HepG2 (cell line): ENCODE data around the gene KSR1. TPM values are rescaled to one million over a fixed set of nuclear protein-coding genes. Genes with fewer than 3 reads are reported as not detected.
A peak's percentile ranks its signal among the peaks of the same experiment; 100 is the strongest.

ENCODE experiments used
- ATAC-seq: fragments of 200-7000 bp; cut with Tn5 transposase; 3 replicates; pipeline ENCODE4 v1.9.1; 2020; ENCODE audit warnings: mild to moderate bottlenecking, moderate library complexity
- BruUV-seq: library from RNA; stranded (reverse); fragments of 400-500 nt; replicated peaks from 2 replicates; lab custom pipeline; 2021; lab: Mats Ljungman, UMichigan
- CTCF ChIA-PET: fragments of 300-600 bp; formaldehyde crosslinking; extraction: SDS; loops from one replicate; lab custom pipeline; 2021; ENCODE audit warnings: low total read pairs, inconsistent platforms, low intra/inter-chr PET ratio; lab: Yijun Ruan, JAX
- POLR2A ChIA-PET: fragments of 350-600 bp; sonication (Branson Sonifier 250); formaldehyde crosslinking; loops from one replicate; lab custom pipeline; 2020; ENCODE audit warnings: antibody characterized with exemption, inconsistent platforms; lab: Yijun Ruan, JAX
- DNase-seq: peaks from one replicate; pipeline ENCODE4 v3.0.0-alpha.2; 2015; ENCODE audit warnings: low spot score
- FAIRE-seq: peaks from 3 replicates; lab custom pipeline; 2011; peaks lifted over from hg19 to GRCh38; lab: Jason Lieb, UNC
- H2AFZ ChIP-seq: one replicate; pipeline ENCODE4 v1.6.1; 2011; ENCODE audit warnings: low read length, inconsistent platforms
- H3K27ac ChIP-seq: fragments of 300-600 bp; 3 replicates; pipeline ENCODE4 v1.8.0; 2011; ENCODE audit warnings: mixed run types, mild to moderate bottlenecking, mixed read lengths, low read length, inconsistent platforms; ENCODE audit not compliant: insufficient read depth; ENCODE audit errors: extremely low read length
- H3K27me3 ChIP-seq, 2 experiments: fragments of 200-600 bp in 1 of 2; 2 replicates in 1 of 2; 3 replicates in 1 of 2; pipeline versions ENCODE4 v1.6.0 to v1.8.0; 2011; ENCODE audit warnings: low read length in 2 of 2, mild to moderate bottlenecking in 2 of 2, moderate library complexity in 2 of 2, inconsistent platforms in 1 of 2; ENCODE audit not compliant: insufficient read depth in 2 of 2, control insufficient read depth in 1 of 2
- H3K36me3 ChIP-seq, 2 experiments: fragments of 200-600 bp in 1 of 2; replicated peaks in 1 of 2; 2 replicates in 1 of 2; 3 replicates in 1 of 2; pipeline versions ENCODE4 v1.5.1 to v1.8.0; 2011; ENCODE audit warnings: low read length in 2 of 2, inconsistent platforms in 1 of 2; ENCODE audit not compliant: insufficient read depth in 2 of 2, control insufficient read depth in 1 of 2
- H3K4me1 ChIP-seq: 2 replicates; pipeline ENCODE4 v1.5.1; 2012; ENCODE audit warnings: low read length, inconsistent platforms; ENCODE audit not compliant: insufficient read depth
- H3K4me2 ChIP-seq: 2 replicates; pipeline ENCODE4 v1.6.0; 2011; ENCODE audit warnings: low read depth, low read length, inconsistent platforms
- H3K4me3 ChIP-seq, 3 experiments: fragments of 200-600 bp in 1 of 3; sonication (generic), shearing (Covaris generic) in 1 of 3; replicated peaks in 1 of 3; 2 replicates each; pipeline ENCODE4 v1.5.1; 2011 to 2016; ENCODE audit warnings: low read length in 3 of 3, inconsistent platforms in 2 of 3, low read depth in 2 of 3, mild to moderate bottlenecking in 2 of 3, control low read depth in 1 of 3, mixed read lengths in 1 of 3; ENCODE audit not compliant: insufficient read depth in 1 of 3
- H3K79me2 ChIP-seq: one replicate; pipeline ENCODE4 v1.6.1; 2011; ENCODE audit warnings: low read length, inconsistent platforms; ENCODE audit not compliant: insufficient read depth
- H3K9ac ChIP-seq: 2 replicates; pipeline ENCODE4 v1.6.0; 2011; ENCODE audit warnings: mild to moderate bottlenecking, low read depth, low read length, inconsistent platforms; ENCODE audit not compliant: insufficient read depth
- H3K9me3 ChIP-seq: 2 replicates; pipeline ENCODE4 v1.5.1; 2012; ENCODE audit warnings: mild to moderate bottlenecking, low read length
- H4K20me1 ChIP-seq: 2 replicates; pipeline ENCODE4 v1.6.0; 2011; ENCODE audit warnings: inconsistent platforms, mild to moderate bottlenecking, low read length, moderate library complexity; ENCODE audit not compliant: insufficient read depth
- THAP11 ChIP-seq: IDR thresholded peaks from 2 replicates; pipeline ENCODE4 v1.6.1; 2016; ENCODE audit warnings: missing biosample characterization, missing genetic modification reagents
- WGBS: methylation state at CpG from one replicate; pipeline ENCODE4 v1.1.6; 2017; ENCODE audit warnings: low lambda C conversion rate; 5-methylcytosine and 5-hydroxymethylcytosine counted together
- in situ Hi-C: cut with HindIII; loops from 2 replicates; pipeline ENCODE4 v1.10.0; 2017; ENCODE audit warnings: low pct_unique_long_range_greater_than_20kb; ENCODE audit not compliant: extremely low pct_ligation_motif_present
- intact Hi-C: fragments of 100-400 bp; cut with micrococcal nuclease; formaldehyde crosslinking; loops from one replicate; pipeline ENCODE4 v1.10.0; 2022; ENCODE audit not compliant: unreplicated experiment
- polyA plus RNA-seq, 8 experiments: library from polyadenylated mRNA; depleted of rRNA in 3 of 8; stranded (reverse) in 7 of 8; unstranded in 1 of 8; fragments of >200 nt; fragmentation: Illumina TruSeq in 4 of 8; extraction: Trizol in 4 of 8; gene quantifications; 2 replicates each; pipeline versions ENCODE4 v1.2.1 to v1.2.3, GENCODE V29; 2011 to 2016; ENCODE audit warnings: low read depth in 4 of 8, missing spikeins in 1 of 8, mixed read lengths in 1 of 8; ENCODE audit not compliant: insufficient read depth in 1 of 8
- total RNA-seq, 5 experiments: library from RNA; depleted of rRNA; stranded (reverse); fragments of >200 nt; fragmentation: Illumina TruSeq; extraction: Trizol; gene quantifications; 2 replicates each; pipeline ENCODE4 v1.2.3, GENCODE V29; 2016; ENCODE audit warnings: low read depth in 1 of 5
- TF ChIP-seq, protein P1 (sequence below): sonication (generic); formaldehyde crosslinking; IDR thresholded peaks from 2 replicates; pipeline ENCODE4 v1.8.1; 2023; ENCODE audit warnings: mild to moderate bottlenecking, inconsistent platforms, moderate library complexity, missing genetic modification reagents, borderline replicate concordance
- TF ChIP-seq, protein P2 (sequence below): sonication (generic); formaldehyde crosslinking; IDR thresholded peaks from 2 replicates; pipeline ENCODE4 v1.4.0; 2020; ENCODE audit warnings: missing genetic modification reagents

KSR1 gene
- total and polyA plus RNA-seq, 2 of the 13 experiments (the other 11 are each of a cell fraction or from before 2014, with no cell fraction given): 10.1 to 16.6 TPM

DNA sequence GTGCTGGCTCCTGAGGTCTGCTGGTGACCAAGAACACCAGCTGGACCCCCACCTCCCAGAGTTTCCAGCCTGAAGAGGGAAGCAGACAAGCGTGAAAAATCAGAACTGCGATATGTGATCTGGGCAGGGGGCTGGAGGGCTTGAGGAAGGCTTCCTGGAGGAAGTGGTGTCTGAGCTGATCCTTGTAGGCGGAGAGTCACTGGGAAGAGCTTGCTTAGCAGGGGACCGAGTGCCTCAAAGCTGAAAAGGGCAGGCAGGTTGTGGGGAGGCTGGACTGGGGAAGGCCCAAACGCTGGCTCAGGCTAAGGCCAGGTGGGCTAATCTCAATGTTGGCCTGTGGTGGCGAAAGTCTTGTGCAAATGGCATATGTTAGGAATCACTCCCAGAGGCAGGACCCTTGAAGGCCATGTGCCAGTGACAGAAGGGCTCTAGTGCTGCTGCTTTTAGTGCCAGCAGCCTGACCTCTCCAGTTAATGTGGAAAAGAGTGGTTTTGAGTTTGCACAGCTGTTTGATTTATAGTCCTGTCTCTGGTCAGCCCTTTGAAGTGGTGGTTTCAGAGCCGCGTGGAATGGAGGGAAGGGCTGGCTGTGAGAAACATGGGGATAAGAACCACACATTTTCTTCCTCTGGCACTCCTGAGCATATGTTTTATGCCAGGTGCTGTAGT, 89.4 kb downstream of the KSR1 start:
- CTCF ChIA-PET: no interaction called here
- Histone ChIP-seq H3K27me3 (no peaks in the 10 kb centered on the region), H3K4me1 (peaks cover 70% of the 10 kb centered on the region), H3K79me2 (peaks cover 17% of the 10 kb centered on the region), H3K27ac (no peak overlapping the region), H3K9ac (no peak overlapping the region)
- 94% methylated on average over 8 of the region's 8 CpGs for WGBS
- POLR2A ChIA-PET: interaction anchor here (1.0 to 2.6 kb wide), 2 partner anchors 14 to 49 kb away, joined by 3 to 12 read pairs; no protein-coding TSS in a partner anchor
- intact Hi-C loops: no loop called here
- in situ Hi-C loops: no loop called here
- TF ChIP-seq, protein P1, sequence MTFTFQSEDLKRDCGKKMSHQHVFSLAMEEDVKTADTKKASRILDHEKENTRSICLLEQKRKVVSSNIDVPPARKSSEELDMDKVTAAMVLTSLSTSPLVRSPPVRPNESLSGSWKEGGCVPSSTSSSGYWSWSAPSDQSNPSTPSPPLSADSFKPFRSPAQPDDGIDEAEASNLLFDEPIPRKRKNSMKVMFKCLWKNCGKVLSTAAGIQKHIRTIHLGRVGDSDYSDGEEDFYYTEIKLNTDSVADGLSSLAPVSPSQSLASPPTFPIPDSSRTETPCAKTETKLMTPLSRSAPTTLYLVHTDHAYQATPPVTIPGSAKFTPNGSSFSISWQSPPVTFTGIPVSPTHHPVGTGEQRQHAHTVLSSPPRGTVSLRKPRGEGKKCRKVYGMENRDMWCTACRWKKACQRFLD (CRISPR knock-in tag): no peak
- TF ChIP-seq, protein P2, sequence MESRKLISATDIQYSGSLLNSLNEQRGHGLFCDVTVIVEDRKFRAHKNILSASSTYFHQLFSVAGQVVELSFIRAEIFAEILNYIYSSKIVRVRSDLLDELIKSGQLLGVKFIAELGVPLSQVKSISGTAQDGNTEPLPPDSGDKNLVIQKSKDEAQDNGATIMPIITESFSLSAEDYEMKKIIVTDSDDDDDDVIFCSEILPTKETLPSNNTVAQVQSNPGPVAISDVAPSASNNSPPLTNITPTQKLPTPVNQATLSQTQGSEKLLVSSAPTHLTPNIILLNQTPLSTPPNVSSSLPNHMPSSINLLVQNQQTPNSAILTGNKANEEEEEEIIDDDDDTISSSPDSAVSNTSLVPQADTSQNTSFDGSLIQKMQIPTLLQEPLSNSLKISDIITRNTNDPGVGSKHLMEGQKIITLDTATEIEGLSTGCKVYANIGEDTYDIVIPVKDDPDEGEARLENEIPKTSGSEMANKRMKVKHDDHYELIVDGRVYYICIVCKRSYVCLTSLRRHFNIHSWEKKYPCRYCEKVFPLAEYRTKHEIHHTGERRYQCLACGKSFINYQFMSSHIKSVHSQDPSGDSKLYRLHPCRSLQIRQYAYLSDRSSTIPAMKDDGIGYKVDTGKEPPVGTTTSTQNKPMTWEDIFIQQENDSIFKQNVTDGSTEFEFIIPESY (CRISPR knock-in tag): 0 out of 2 replicates have a peak, but pooled peaks have one; percentile 42
- no peak for TF ChIP-seq THAP11
- TF ChIP-seq, all 625 proteins: peak for 1
- FAIRE-seq (no peak), DNase-seq (no peak), ATAC-seq (no peak)
- Histone ChIP-seq H3K4me3 (no peak overlapping the region), H3K9me3 (no peaks in the 10 kb centered on the region), H3K4me2 (no peak overlapping the region), H2AFZ (no peak overlapping the region), H4K20me1 (peaks cover 4% of the 10 kb centered on the region; the same call in 1 of the 2 replicates), H3K36me3 (no peaks in the 10 kb centered on the region)
- no TSS peak for BruUV-seq
